NCI-H82 treated with DMSO at 0.1 percent for 48 hours (cell line): ENCODE results near the gene NUCKS1.

Experiments used
- DNase-seq: peaks from one replicate; lab custom pipeline; 2025; ENCODE audit not compliant: unreplicated experiment; lab: John Stamatoyannopoulos, UW

NUCKS1 gene

GRCh38 chr1:205750138-205751035 lies at the start of gene NUCKS1:
Gene NUCKS1 (minus strand): TSS chr1:205750182. CDS start chr1:205749973, 209 bp downstream.
- DNase-seq = peak; percentile 99

DNA sequence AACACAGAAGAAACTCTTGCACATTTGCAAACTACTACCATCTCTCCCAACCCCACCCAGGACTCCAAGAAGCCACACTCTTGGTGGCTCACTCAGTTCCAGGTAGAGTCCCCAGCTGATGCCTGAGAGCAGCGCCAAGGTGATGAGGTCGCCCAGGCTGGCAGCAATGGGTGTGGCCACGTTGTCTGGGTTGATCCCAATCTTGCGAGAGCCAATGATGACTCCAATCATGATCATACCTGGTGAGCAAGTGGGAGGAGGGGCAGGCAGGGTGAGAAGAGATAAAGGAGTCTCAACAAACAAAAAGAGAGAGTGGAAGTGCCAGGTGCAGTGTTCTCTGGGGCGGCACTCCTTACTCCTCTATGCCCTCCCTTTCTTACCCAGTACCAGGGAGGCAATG lies 48.6 kb upstream of the NUCKS1 start:
- no peak for DNase-seq

- DNase-seq = no peak
Observed at GRCh38 chr1:205797168-205797567, 47.2 kb upstream of the NUCKS1 start.

GRCh38 chr1:205794011-205794730 lies 44.2 kb upstream of the NUCKS1 start:
- DNase-seq = no peak

GRCh38 chr1:205792961-205793673 lies 43.1 kb upstream of the NUCKS1 start:
- DNase-seq = peak; percentile 16

DNA sequence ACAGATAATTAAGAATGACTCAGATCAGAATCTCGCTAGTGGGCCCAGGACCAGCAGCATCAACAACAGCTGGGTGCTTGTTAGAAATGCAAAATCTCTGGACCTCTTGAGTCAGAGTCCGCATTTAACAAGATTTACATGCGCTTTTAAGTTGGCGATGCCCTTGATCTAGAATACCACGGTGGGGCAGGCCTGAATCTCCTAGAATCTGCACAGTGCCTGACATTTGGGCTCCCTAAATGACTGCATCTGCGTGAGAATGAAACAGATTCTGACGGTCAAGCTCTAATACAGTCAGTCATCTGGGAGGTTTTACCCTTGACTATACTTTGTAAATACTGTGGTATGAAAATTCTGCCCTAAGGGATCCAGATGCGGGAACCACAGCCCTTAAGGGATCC lies 42.5 kb upstream of the NUCKS1 start:
- DNase-seq = no peak

- peak; percentile 72 for DNase-seq
Observed at GRCh38 chr1:205791568-205792180, 41.7 kb upstream of the NUCKS1 start.

- DNase-seq = no peak
Observed at GRCh38 chr1:205787287-205787916, 37.4 kb upstream of the NUCKS1 start.

DNA sequence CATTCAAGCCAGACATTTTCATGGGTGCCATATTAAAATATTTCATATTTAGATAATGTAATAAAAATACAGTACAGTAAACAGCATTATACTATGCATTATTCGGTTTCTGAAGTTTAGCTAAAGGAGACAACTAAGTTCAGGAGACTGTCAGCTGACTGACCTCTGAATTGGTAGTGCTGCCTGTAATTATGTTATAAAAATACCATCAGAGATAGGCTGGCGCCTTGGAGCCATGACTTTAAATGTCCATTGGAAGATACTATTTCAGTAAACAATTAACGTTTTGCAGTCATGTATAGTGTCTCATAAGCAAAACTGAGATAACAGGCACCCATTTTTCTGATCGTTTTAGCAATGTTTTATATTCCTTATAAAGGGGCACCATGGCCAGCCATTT lies 36.6 kb upstream of the NUCKS1 start:
- DNase-seq = no peak

GRCh38 chr1:205785446-205785845 lies 35.5 kb upstream of the NUCKS1 start:
- DNase-seq = no peak

DNA sequence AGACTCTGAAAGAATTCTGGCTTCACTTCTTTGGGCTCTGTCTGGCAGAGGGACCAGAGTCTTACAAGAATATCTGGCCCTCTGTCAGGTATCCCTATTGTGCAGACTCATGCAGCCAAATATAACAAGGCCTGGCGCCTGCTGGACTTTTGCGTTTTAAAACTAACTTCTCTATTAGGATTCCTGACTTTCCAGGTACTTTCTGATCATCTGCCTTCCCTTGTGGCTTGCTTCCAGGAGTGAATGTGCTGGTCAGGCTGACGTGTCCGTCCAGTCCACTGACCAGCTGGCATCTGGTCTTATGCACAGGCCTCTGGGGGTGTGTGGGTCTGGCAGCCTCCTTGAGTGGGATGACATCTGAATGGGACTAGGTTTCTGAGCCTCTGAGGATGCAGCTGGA lies 33.9 kb upstream of the NUCKS1 start:
- DNase-seq = no peak

DNA sequence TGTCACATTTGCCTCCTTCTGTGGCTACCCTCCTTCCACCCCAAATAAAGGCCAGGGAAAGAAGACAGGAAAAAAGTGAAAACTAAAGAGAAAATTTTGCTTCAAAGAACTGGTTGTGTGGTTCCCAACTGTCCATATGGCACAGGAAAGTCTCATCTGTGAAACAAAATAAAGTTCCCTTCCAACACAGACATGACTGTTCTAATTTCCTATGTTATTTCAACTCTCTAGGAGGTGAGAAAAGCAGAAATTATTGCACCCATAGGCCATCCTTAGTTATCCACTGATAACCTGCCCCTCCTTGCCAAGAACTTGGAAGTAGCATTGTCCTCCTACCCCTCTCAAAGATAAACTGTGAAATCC lies 33.4 kb upstream of the NUCKS1 start:
- DNase-seq = no peak

- DNase-seq = no peak
Observed at GRCh38 chr1:205782627-205783432, 32.8 kb upstream of the NUCKS1 start.

GRCh38 chr1:205780335-205780734 lies 30.4 kb upstream of the NUCKS1 start:
- DNase-seq = no peak

DNA sequence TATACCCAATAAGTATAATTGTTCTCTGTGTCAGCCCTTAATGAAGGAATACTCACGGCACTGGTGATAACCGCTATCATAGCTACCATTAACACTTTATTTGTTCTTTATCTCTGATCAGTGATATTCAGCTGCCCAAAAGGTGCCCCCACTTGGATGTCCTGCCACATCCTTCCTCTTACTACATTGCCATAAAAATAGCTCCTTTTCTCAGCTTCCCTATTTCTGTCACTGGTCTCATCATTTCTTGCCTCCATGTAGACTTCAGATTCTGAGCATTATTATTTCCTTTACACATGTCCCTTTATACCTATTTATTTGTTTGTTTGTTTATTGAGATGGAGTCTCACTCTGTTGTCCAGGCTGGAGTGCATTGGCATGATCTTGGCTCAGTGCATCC lies 28.0 kb upstream of the NUCKS1 start:
- DNase-seq = no peak

DNA sequence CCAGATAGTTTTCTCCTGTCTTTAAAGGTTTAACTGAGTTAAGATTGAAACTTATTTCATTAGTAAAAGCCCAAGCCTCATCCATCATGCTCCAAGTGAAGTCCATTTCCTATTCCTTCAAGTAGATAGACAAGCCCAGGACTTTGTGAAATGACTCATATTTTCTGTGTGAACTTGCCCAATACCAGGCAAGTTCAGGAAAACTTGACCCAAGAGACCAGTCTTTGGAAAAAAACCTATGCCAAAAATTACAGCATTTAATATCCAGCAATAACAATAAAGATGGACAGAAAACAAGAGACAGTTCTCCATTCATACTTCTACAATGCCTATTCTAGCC lies 25.7 kb upstream of the NUCKS1 start:
- DNase-seq = no peak

DNA sequence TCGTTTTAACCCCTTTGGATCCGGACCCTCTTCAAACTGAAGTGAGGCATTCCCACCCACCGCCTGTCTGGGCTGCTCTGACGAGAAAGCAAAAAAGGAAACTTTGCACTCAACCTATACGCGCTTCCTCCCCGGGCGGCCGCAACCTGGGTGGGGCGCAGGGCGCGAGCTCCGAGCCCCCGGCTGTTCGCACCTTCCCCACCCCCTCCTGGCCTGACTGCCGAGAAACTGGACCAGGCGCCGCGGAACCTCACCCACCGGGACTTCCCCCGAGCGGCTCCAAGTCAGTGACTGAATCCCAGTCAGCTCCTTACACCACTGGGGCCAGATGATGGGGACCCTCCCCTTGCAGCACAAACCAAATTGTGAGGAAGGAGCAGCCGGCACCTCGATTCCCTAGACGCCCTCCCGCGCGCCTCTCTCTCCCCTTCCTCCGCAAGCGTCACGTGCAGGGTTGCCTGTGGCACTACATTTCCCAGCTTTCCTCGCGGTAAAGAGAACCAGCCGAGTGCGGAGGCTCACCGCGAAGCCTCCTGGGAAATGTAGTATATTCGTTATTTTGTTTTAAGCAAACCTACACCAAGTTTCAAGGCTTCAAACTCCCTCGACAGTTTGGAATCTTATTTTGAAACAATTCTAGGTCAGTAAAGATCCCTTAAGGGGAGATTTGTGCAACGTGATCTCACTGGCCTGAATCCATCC lies 25.2 kb upstream of the NUCKS1 start, which contains the start of gene RAB29:
RAB29 (minus strand) TSS at position 468 of the 702 bp plus-strand sequence. CDS start 526 bp downstream, outside the sequence.
- DNase-seq = peak; percentile 73

DNA sequence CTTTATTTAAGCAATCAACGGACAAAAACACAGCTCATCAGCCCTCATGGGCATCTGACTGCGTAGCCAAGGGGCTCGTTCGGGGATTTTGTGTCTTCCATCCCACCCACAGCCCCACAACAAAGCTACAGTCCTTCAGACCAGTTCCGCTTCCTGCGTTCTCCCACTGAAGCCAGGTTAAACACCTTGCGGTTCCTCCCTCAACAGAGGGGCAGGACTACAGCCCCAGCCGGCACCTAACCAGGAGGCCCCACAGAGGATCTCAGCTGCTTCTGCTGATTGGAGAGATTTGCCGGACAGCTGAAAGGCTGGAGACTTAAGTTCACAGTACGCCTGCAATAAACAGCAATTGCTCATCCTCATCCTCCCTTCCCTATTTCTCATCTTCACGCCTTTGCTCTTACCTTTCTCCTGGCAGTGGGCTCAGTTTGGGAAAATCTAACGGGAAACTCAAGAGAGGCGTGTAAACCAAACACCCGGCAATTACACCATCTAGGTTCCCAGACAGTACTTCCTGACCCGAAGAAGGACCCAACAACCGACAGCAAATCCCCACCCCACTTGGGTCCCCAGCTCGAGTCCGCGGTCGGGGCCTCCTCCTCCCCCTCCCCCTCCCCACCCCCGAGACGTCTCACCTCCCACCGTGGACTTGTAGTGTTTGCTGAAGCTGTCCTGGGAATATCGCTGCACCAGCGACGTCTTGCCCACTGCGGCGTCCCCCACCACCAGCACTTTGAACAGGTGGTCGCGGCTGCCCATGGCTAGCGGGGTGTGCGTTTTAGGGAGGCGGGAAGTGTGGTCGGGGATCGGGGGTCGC lies 24.4 kb upstream of the NUCKS1 start:
- DNase-seq = no peak
